Left ventricle myocardium inferior (tissue), 1 donor: ENCODE results near the gene DNAJC18. TPM values are rescaled to one million over a fixed set of nuclear protein-coding genes. Genes with fewer than 3 reads are reported as not detected.

Experiments used
- DNase-seq: peaks from one replicate; pipeline ENCODE4 v3.0.0-alpha.2; 2020
- H3K27ac ChIP-seq: fragments of 200-600 bp; replicated peaks from 2 replicates; pipeline ENCODE4 v1.8.0; 2021
- H3K27me3 ChIP-seq: fragments of 200-600 bp; 2 replicates; pipeline ENCODE4 v1.8.0; 2021; ENCODE audit warnings: low read depth
- H3K36me3 ChIP-seq: fragments of 200-600 bp; 2 replicates; pipeline ENCODE4 v1.8.0; 2021
- H3K4me1 ChIP-seq: fragments of 200-600 bp; 2 replicates; pipeline ENCODE4 v1.8.0; 2021
- H3K4me3 ChIP-seq: fragments of 200-600 bp; 2 replicates; pipeline ENCODE4 v1.8.0; 2021; ENCODE audit warnings: mild to moderate bottlenecking, moderate library complexity
- H3K9me3 ChIP-seq: fragments of 200-600 bp; replicated peaks from 2 replicates; pipeline ENCODE4 v1.8.0; 2021
- intact Hi-C: fragments of 100-400 bp; cut with micrococcal nuclease; formaldehyde crosslinking; loops from one replicate; pipeline ENCODE4 v1.11.0; 2022
- total RNA-seq: library from RNA; stranded (reverse); fragmentation: NEBNext Ultra II Directional; extraction: Animal tissue kit (Norgen Biotek cat#: 25700); gene quantifications from one replicate; pipeline ENCODE4 v1.2.1, GENCODE V29; 2021
- TF ChIP-seq, protein P1 (sequence below): fragments of 200-600 bp; IDR thresholded peaks from 2 replicates; pipeline ENCODE4 v1.8.0; 2021; ENCODE audit warnings: antibody characterized with exemption, mild to moderate bottlenecking, borderline replicate concordance
- donor health status: DM: no; HTN: yes; CAD: no; lungs with severe emphysema.

The DNAJC18 gene
- total RNA-seq, 1 donor from 2014 or later = 14.3 TPM

DNA sequence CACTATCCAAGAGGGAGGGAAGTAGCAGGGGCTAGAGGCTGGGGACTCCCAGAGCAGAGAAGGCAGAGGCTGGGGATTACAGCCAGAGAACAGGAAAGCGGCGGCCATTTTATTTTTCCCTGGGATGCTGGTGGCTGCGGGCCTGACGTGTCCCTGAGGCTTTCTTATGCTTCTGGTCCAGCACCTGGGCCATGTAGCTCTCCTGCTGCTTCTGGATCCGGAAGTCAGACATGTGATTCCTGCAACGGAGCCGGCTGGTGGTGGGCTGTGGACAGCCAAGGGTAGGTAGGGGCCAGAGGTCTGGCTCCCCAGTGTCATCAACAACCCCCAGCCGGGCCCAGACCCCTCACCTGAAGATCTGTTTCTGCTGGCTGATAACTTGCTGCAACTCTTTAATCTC is 42.6 kb downstream of the DNAJC18 start:
- H3K4me3 ChIP-seq = no peak overlapping the region
- peaks cover 15% of the 10 kb centered on the region for H3K36me3 ChIP-seq
- H3K27ac ChIP-seq = peak overlapping the region; percentile 96
- DNase-seq = no peak
- H3K9me3 ChIP-seq = no peaks in the 10 kb centered on the region
- H3K4me1 ChIP-seq = peaks cover 64% of the 10 kb centered on the region
- intact Hi-C loops = no loop called here
- no peaks in the 10 kb centered on the region for H3K27me3 ChIP-seq
- TF ChIP-seq, protein P1, sequence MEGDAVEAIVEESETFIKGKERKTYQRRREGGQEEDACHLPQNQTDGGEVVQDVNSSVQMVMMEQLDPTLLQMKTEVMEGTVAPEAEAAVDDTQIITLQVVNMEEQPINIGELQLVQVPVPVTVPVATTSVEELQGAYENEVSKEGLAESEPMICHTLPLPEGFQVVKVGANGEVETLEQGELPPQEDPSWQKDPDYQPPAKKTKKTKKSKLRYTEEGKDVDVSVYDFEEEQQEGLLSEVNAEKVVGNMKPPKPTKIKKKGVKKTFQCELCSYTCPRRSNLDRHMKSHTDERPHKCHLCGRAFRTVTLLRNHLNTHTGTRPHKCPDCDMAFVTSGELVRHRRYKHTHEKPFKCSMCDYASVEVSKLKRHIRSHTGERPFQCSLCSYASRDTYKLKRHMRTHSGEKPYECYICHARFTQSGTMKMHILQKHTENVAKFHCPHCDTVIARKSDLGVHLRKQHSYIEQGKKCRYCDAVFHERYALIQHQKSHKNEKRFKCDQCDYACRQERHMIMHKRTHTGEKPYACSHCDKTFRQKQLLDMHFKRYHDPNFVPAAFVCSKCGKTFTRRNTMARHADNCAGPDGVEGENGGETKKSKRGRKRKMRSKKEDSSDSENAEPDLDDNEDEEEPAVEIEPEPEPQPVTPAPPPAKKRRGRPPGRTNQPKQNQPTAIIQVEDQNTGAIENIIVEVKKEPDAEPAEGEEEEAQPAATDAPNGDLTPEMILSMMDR = no peak

DNA sequence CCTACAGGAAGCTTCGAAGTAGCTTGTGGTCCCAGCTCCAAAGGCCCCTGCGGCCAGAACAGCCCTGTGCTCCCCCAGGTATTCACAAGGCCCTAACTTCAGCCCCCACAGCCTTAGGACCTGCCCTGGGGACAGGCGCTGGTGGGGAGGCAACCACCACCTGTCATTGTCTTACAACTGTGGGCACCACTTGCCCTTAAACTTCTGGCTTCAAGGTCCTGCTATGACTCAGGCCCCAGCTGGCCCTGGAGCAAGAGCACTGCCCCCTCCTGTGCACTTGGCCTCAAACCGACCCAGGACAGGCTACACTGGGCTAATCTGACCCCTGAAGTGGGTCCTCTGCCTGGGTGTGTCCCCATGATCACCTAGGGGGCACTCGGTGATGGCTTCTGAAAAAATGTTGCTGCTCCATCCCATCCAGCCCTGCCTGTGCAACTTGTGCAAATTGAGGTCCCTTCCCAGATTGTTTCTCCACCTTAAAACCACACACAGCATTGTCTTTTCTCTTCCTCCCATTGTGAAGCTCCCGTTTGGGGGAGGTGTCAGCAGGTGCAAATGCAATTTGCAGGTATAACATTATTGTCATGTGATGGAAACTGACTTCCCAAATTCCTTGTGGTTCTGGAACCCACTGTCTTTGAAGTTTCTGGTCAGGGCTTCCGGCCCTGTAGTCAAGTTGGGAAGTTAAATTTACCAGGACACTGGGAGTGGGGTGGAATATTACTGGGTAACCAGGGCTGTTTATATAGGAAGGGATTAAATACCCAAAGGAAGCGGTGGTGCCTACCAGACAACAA is 43.3 kb downstream of the DNAJC18 start:
- Histone ChIP-seq H3K9me3 (no peaks in the 10 kb centered on the region), H3K27ac (peak overlapping the region; percentile 96), H3K36me3 (peaks cover 10% of the 10 kb centered on the region), H3K4me3 (peak overlapping the region; percentile 77), H3K27me3 (no peaks in the 10 kb centered on the region), H3K4me1 (peaks cover 70% of the 10 kb centered on the region)
- TF ChIP-seq, protein P1 = no peak
- DNase-seq = no peak
- intact Hi-C loops = no loop called here

DNA sequence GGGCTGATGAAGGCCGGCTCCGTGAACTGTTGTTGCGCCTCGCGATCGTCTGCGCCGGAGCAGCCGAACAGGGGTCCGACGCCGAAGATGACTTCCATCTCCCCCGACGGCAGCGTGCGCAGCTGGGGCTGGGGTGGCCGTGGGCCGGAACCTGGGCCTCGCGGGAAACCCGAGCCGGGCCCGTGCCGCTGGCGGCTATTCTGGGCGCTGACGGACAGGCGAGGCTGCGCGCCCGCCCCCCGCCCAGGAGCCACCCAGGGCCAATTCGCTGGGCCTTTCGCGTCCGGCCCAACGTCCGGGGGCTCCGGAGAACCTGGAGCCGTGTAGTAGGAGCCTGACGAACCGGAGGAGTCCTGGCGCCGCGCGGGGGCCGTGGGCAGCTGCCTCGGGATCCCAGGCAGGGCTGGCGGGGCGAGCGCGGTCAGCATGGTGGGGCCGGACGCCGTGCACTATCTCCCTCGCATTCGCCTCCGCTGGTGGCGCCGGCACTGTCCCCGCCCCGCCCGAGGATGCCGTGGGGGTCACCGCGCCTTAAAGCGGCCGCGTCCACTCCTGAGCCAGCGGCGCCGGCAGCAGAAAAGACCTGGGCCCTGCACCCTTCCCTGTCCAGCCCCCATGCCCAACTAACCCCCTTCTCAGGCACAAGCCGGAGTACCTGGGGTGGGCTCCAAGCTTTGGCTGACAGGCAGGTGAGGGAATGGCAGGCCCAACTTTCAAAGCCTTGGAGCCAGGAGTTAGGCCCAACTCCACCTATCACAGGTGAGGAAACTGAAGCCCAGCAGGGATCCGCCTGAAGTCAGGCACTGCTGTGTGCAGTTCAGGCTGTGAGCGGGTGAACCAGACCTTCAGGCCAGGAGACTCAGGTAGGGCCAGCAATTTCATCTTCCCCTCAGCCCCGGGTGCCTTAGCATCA is 44.4 kb downstream of the DNAJC18 start, which contains the start of gene PROB1:
Gene PROB1 (minus strand): TSS at position 451 of the 913 bp plus-strand sequence. CDS start 23 bp downstream, at position 428.
- TF ChIP-seq, protein P1 = no peak
- H3K4me1 ChIP-seq = peaks cover 80% of the 10 kb centered on the region
- peak within 1 kb of the TSS; percentile 96 for H3K27ac ChIP-seq
- peak within 1 kb of the TSS; percentile 77 for H3K4me3 ChIP-seq
- DNase-seq = peak; percentile 77
- H3K36me3 ChIP-seq = peaks cover 10% of the 10 kb centered on the region
- H3K27me3 ChIP-seq = no peaks in the 10 kb centered on the region
- intact Hi-C loops = no loop called here
- H3K9me3 ChIP-seq = no peaks in the 10 kb centered on the region

DNA sequence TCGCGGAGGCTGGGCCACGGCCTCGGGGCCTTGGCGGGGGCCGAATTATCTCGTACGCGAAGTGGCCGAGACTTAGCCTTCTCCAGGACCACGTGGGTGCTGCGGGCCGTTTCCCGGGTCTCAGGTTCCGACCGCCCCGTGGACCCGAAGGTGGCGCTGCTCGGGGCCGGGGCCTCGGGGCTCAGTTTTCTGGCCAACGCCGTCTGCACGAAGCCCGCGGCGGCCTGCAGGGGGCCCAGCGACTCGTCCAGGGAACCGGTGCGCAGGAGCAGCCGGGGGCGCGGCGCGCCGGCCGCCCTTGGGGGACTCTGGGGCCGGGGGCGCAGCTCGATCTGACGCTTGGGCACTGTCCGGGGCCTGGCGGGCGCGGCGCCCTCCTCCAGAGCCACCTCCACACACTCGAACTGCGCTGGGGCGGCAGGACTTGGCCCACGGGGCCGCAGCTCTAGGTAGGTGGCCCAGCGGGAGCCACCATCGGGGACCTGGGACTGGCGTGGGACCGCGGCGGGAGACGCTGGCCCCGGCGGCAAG is 45.1 kb downstream of the DNAJC18 start:
- H3K9me3 ChIP-seq = no peaks in the 10 kb centered on the region
- peak overlapping the region; percentile 77 for H3K4me3 ChIP-seq
- intact Hi-C loops = no loop called here
- H3K4me1 ChIP-seq = peaks cover 80% of the 10 kb centered on the region
- H3K27me3 ChIP-seq = no peaks in the 10 kb centered on the region
- TF ChIP-seq, protein P1 = peak; percentile 67
- peak overlapping the region; percentile 96 for H3K27ac ChIP-seq
- H3K36me3 ChIP-seq = peaks cover 10% of the 10 kb centered on the region
- peak; percentile 62 for DNase-seq

DNA sequence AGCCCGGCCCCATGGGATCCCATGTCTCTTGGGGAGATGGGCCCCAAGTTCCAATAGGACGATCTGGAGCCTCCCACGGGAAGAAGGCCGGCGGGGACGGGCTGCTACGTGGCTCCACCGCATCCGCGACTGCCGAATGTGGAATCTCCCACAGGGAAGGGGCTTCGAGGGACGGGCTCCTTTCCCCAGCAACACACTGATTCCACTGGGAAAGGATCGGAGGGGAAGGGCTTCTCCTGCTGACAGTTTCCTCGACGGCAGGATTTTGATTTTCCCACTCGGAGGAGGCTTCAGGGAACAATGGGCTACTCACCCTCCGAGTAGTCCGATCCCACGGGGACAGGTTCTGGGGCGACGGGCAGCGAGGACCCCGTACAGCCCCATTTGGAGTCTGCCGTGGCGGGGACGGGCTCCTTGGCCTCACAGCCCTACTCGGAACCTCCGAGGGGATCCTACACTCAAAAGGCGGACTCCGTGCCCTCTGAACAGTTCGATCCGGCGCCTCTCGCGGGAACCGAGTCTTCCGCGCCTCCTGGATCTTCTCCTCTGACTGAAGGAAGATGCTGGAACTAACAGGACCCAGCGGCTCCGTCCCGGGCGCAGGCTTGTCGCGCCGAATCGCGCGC is 45.7 kb downstream of the DNAJC18 start:
- peak overlapping the region; percentile 96 for H3K27ac ChIP-seq
- peaks cover 10% of the 10 kb centered on the region for H3K36me3 ChIP-seq
- TF ChIP-seq, protein P1 = no peak
- no peaks in the 10 kb centered on the region for H3K27me3 ChIP-seq
- intact Hi-C loops = no loop called here
- no peaks in the 10 kb centered on the region for H3K9me3 ChIP-seq
- no peak for DNase-seq
- H3K4me1 ChIP-seq = peaks cover 84% of the 10 kb centered on the region
- peak overlapping the region; percentile 77 for H3K4me3 ChIP-seq
